ENCODE data around the gene DMRT1.

DMRT1 gene

GRCh38 chr9:841371-842209 lies at the start of gene DMRT1:
Gene DMRT1, plus strand, starts transcription at chr9:841697. Its CDS starts 142 bp downstream, at chr9:841839.
- DNase-seq (ENCODE audit: low read depth in 2 of 2) = no peak

GRCh38 chr9:792331-793260 lies 48.9 kb upstream of the DMRT1 start:
- DNase-seq (ENCODE audit: low read depth in 2 of 2) = no peak

GRCh38 chr9:794386-794785 lies 47.1 kb upstream of the DMRT1 start:
- no peak for DNase-seq (ENCODE audit: low read depth in 2 of 2)

- DNase-seq (ENCODE audit: low read depth in 2 of 2) = no peak
These were observed 45.6 kb upstream of the DMRT1 start for GRCh38 chr9:795869-796268.

GRCh38 chr9:800591-801150 lies 40.8 kb upstream of the DMRT1 start:
- DNase-seq (ENCODE audit: low read depth in 2 of 2) = no peak

GRCh38 chr9:801399-802071 lies 40.0 kb upstream of the DMRT1 start:
- DNase-seq (ENCODE audit: low read depth in 2 of 2) = no peak

GRCh38 chr9:804026-804425 lies 37.5 kb upstream of the DMRT1 start:
- DNase-seq (ENCODE audit: low read depth in 2 of 2) = no peak

- DNase-seq (ENCODE audit: low read depth in 2 of 2) = no peak
These were observed 36.3 kb upstream of the DMRT1 start for GRCh38 chr9:805151-805550.

- no peak for DNase-seq (ENCODE audit: low read depth in 2 of 2)
These were observed 35.0 kb upstream of the DMRT1 start for GRCh38 chr9:806285-807156.

- no peak for DNase-seq (ENCODE audit: low read depth in 2 of 2)
These were observed 30.4 kb upstream of the DMRT1 start for GRCh38 chr9:811106-811531.

- DNase-seq (ENCODE audit: low read depth in 2 of 2) = no peak
These were observed 22.5 kb upstream of the DMRT1 start for GRCh38 chr9:818958-819357.

- DNase-seq (ENCODE audit: low read depth in 2 of 2) = no peak
These were observed 14.8 kb upstream of the DMRT1 start for GRCh38 chr9:826500-827280.

GRCh38 chr9:840343-840742 lies 1.2 kb upstream of the DMRT1 start:
- DNase-seq (ENCODE audit: low read depth in 2 of 2) = no peak

- no peak for DNase-seq (ENCODE audit: low read depth in 2 of 2)
These were observed 1.3 kb downstream of the DMRT1 start for GRCh38 chr9:842635-843426.

GRCh38 chr9:843427-843785 lies 1.9 kb downstream of the DMRT1 start:
- no peak for DNase-seq (ENCODE audit: low read depth in 2 of 2)

- DNase-seq (ENCODE audit: low read depth in 2 of 2) = no peak
These were observed 5.4 kb downstream of the DMRT1 start for GRCh38 chr9:846852-847251.

GRCh38 chr9:847505-847904 lies 6.0 kb downstream of the DMRT1 start:
- DNase-seq (ENCODE audit: low read depth in 2 of 2) = no peak

- DNase-seq (ENCODE audit: low read depth in 2 of 2) = no peak
These were observed 7.9 kb downstream of the DMRT1 start for GRCh38 chr9:849431-849830.

GRCh38 chr9:852539-852938 lies 11.0 kb downstream of the DMRT1 start:
- no peak for DNase-seq (ENCODE audit: low read depth in 2 of 2)

Measured in stimulated activated CD4-positive, alpha-beta T cell treated with anti-CD3 and anti-CD28 coated beads, Interleukin-1b, Interleukin-23, amount 100 ng/mL, for 1 hour (primary cell).